ENCODE data around the gene ABHD11. TPM values are rescaled to one million over a fixed set of nuclear protein-coding genes. Genes with fewer than 3 reads are reported as not detected.

Gene ABHD11
- polyA plus RNA-seq, 1 donor (not counting 4 experiments of a cell fraction or from before 2014, with no cell fraction given), result 11.3 TPM

GRCh38 chr7:73740771-73741170 lies 2.2 kb upstream of the ABHD11 start:
- H3K4me2 ChIP-seq (ENCODE audit: control insufficient read depth, extremely low read depth, insufficient read depth, low read depth, low read length), result no peak overlapping the region
- no peaks in the 10 kb centered on the region for H3K9me3 ChIP-seq (ENCODE audit: control insufficient read depth, low read depth, low read length)
- H4K20me1 ChIP-seq (ENCODE audit: control insufficient read depth, extremely low read depth, insufficient read depth, low read length), result no peaks in the 10 kb centered on the region
- peaks cover 5 to 10% of the 10 kb centered on the region in 2 experiments for H3K36me3 ChIP-seq (ENCODE audit: control insufficient read depth in 2 of 2, extremely low read depth in 1 of 2, insufficient read depth in 2 of 2, low read length in 2 of 2)
- dilution Hi-C loops (cut with MboI; ENCODE audit: extremely low pct_ligation_motif_present, low sequenced_read_pairs), result no loop called here
- DNase-seq (ENCODE audit: low read depth, low spot score) (no peak), FAIRE-seq (no peak)
- no peaks in the 10 kb centered on the region for H3K9me1 ChIP-seq (ENCODE audit: control insufficient read depth, extremely low read depth, insufficient read depth, low read length)
- H3K4me3 ChIP-seq (ENCODE audit: control insufficient read depth in 2 of 3, extremely low read depth in 1 of 3, insufficient read depth in 2 of 3, low read depth in 1 of 3, low read length in 3 of 3), result no peak overlapping the region
- H3K4me1 ChIP-seq (ENCODE audit: control insufficient read depth, extremely low read depth, insufficient read depth, low read length), result peaks cover 17% of the 10 kb centered on the region
- no peak for TF ChIP-seq EZH2 (IDR thresholded peaks at IDR 0.05; ENCODE audit: low read length)
- no peak for TF ChIP-seq CTCF (optimal IDR thresholded peaks at IDR 0.05 in 1 of 3, IDR thresholded peaks at IDR 0.05 in 1 of 3, conservative IDR thresholded peaks at IDR 0.05 in 1 of 3; ENCODE audit: extremely low read depth in 1 of 3, insufficient read depth in 2 of 3, low read length in 3 of 3)
- H3K9ac ChIP-seq (ENCODE audit: control insufficient read depth, extremely low read depth, insufficient read depth, low read length), result no peak overlapping the region
- H2AFZ ChIP-seq (ENCODE audit: control insufficient read depth, low read length), result no peak overlapping the region
- H3K27ac ChIP-seq (ENCODE audit: control insufficient read depth, insufficient read depth, low read length), result no peak overlapping the region
- peaks cover 6% of the 10 kb centered on the region for H3K79me2 ChIP-seq (ENCODE audit: control insufficient read depth, insufficient read depth, low read length)
- H3K27me3 ChIP-seq (ENCODE audit: control insufficient read depth, extremely low read depth, insufficient read depth, low read length), result no peaks in the 10 kb centered on the region

- Histone ChIP-seq H3K4me3 (ENCODE audit: control insufficient read depth in 2 of 3, extremely low read depth in 1 of 3, insufficient read depth in 2 of 3, low read depth in 1 of 3, low read length in 3 of 3) (no peak overlapping the region), H3K27me3 (ENCODE audit: control insufficient read depth, extremely low read depth, insufficient read depth, low read length) (no peaks in the 10 kb centered on the region), H3K79me2 (ENCODE audit: control insufficient read depth, insufficient read depth, low read length) (peaks cover 6% of the 10 kb centered on the region), H3K4me1 (ENCODE audit: control insufficient read depth, extremely low read depth, insufficient read depth, low read length) (peaks cover 17% of the 10 kb centered on the region), H3K9ac (ENCODE audit: control insufficient read depth, extremely low read depth, insufficient read depth, low read length) (no peak overlapping the region), H3K9me1 (ENCODE audit: control insufficient read depth, extremely low read depth, insufficient read depth, low read length) (no peaks in the 10 kb centered on the region), H3K4me2 (ENCODE audit: control insufficient read depth, extremely low read depth, insufficient read depth, low read depth, low read length) (no peak overlapping the region), H2AFZ (ENCODE audit: control insufficient read depth, low read length) (no peak overlapping the region), H3K9me3 (ENCODE audit: control insufficient read depth, low read depth, low read length) (no peaks in the 10 kb centered on the region), H3K36me3 (ENCODE audit: control insufficient read depth in 2 of 2, extremely low read depth in 1 of 2, insufficient read depth in 2 of 2, low read length in 2 of 2) (peaks cover 5 to 10% of the 10 kb centered on the region in 2 experiments), H4K20me1 (ENCODE audit: control insufficient read depth, extremely low read depth, insufficient read depth, low read length) (no peaks in the 10 kb centered on the region), H3K27ac (ENCODE audit: control insufficient read depth, insufficient read depth, low read length) (no peak overlapping the region)
- TF ChIP-seq CTCF (optimal IDR thresholded peaks at IDR 0.05 in 1 of 3, IDR thresholded peaks at IDR 0.05 in 1 of 3, conservative IDR thresholded peaks at IDR 0.05 in 1 of 3; ENCODE audit: extremely low read depth in 1 of 3, insufficient read depth in 2 of 3, low read length in 3 of 3) (no peak), EZH2 (IDR thresholded peaks at IDR 0.05; ENCODE audit: low read length) (no peak)
- dilution Hi-C loops (cut with MboI; ENCODE audit: extremely low pct_ligation_motif_present, low sequenced_read_pairs), result no loop called here
- DNase-seq (ENCODE audit: low read depth, low spot score), result no peak
- FAIRE-seq, result no peak
Measured at GRCh38 chr7:73740212-73740611, 1.6 kb upstream of the ABHD11 start.
